ENCODE results near the gene SPATA18.
A peak's percentile ranks its signal among the peaks of the same experiment; 100 is the strongest.

SPATA18 gene, protein sequence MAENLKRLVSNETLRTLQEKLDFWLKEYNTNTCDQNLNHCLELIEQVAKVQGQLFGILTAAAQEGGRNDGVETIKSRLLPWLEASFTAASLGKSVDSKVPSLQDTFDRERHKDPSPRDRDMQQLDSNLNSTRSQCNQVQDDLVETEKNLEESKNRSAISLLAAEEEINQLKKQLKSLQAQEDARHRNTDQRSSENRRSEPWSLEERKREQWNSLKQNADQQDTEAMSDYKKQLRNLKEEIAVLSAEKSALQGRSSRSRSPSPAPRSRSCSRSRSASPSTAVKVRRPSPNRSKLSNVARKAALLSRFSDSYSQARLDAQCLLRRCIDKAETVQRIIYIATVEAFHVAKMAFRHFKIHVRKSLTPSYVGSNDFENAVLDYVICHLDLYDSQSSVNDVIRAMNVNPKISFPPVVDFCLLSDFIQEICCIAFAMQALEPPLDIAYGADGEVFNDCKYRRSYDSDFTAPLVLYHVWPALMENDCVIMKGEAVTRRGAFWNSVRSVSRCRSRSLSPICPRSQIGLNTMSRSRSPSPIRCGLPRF

DNA sequence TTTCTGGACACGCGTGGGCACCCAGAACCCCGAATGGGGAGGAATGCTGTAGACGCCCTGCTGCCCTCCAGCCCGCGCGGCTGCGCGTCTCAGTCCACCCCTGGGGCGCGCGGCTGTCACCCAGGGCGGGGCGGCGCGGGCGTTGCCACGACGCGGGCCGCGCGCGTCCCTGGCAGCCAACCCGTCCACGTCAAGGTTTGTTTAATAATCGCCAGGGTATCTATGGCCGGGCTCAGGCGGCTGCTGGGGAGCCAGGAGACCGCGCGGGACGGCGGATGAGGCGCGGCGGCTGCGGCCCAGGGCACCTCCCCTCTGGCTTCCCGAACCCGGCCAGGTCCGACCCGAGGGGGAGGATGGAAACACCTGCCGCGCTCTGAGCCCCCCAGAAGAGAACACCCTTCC lies at the start of gene SPATA18:
Gene SPATA18, plus strand, starts transcription at position 92 of the 402 bp plus-strand sequence. CDS start 401 bp downstream, outside the sequence.
- peak; percentile 88 for DNase-seq (ENCODE audit: low spot score)

DNA sequence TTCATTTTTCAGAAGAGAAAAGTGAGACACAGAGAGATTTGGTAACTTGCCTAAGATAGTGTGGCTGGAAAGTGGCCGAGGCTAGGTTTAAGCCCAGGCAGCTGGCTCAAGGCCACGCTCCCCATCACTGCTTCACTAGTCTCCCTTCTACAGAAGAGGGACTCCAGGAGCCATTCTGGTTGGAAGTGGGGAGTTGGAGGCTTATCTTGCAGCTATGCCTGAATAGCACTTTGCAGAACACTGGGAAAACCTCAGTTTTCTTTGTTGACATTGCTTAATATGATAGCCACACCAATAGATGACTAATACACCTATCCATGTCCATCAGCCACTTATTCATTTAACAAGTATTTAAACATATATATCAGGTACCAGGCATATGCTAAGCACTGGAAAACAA lies 49.5 kb upstream of the SPATA18 start:
- DNase-seq (ENCODE audit: low spot score) = no peak

DNA sequence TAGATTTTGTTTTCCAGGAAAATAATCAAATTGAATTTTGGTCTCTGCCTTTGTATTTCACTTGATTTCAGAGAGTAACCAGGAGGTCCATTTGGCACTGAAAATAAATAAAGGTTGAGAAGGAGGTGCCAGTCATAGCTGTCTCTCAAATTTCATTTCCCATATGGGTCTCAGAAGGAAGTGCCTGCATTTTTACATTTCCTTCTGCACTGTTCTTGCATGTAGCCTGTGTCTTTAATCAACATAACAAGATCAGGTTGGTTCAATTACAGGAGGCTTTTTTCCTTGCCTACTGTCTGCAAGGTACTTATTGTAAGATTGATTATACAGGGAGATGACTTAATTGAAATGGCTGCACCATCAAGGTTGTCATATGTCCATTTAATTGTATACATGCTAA lies 46.7 kb upstream of the SPATA18 start:
- no peak for DNase-seq (ENCODE audit: low spot score)

DNA sequence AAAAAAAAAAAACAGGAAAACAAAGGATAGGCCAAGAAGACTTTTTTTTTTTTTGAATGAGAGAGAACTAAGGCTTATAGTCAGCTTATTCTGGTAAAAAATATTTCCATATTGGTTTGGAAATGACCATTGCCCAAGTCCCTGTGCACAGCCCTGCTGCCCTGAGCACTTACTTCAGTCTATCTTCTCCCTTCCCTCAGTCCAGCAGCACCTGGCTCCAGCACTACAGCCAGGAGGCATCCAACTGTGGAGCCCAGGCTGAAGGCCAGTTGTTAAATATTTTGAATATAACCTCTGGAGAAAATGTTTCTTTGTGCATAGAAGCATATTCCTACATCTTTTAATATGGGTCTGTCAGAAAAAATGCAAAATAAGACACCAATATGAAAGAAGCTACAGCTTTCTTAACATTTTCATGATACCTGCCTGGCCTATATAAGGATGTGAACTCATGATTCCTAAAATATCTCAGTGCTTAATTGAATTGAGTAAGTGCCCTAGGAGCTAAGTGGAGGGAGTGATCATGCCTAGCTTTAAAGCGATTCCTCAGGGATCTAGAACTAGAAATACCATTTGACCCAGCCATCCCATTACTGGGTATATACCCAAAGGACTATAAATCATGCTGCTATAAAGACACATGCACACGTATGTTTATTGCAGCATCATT lies 45.4 kb upstream of the SPATA18 start:
- DNase-seq (ENCODE audit: low spot score) = no peak

DNA sequence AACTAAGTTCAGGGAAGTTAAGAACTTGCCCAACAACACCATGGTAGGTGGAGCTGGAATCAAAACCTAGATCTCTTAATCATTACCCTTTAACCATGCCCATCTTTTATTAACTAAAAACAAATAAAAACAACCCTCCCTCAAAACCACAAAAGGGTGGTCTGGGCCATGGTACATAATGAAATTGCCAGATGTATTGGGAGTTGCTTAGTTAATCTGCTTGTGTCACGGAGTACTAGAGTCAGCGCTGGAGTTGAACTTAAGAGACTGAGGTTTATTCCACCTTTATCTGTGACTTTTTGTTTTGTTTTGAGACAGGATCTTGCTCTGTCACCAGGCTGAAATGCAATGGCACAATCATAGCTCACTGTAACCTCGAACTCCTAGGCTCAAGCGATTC lies 44.2 kb upstream of the SPATA18 start:
- DNase-seq (ENCODE audit: low spot score) = no peak

DNA sequence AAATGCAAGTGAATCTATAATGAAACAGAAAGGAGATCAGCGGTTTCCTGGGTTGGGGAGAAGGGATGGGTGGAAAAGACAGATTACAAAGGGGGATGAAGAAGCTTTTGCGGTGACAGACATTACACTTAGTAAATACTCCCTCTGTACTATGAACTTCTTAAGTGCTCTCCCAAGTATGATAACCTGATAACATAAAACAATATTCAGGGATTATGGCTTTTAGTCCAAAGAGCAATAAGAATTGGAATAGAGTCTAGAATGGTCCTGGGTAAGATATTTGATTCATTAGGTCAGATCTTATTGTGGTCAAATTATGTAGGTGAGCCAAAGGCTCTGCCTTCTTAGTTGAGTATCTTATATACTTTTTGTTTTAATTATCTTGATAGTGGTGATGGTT lies 40.1 kb upstream of the SPATA18 start:
- no peak for DNase-seq (ENCODE audit: low spot score)

DNA sequence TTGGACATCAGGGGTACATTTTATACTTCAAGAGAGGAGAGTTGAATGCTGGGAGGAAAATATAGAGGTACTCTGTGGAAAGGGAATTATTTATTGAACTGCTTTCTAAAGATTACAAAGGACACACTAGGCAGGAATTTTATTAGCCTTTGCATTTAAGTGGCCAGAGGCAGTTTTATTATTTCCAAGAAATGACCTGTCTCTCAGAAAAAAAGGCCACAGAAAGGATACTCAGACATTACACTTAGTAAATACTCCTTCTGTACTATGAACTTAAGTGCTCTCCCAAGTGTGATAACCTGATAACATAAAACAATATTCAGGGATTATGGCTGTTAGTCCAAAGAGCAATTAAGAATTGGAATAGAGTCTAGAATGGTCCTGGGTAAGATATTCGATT lies 38.5 kb upstream of the SPATA18 start:
- no peak for DNase-seq (ENCODE audit: low spot score)

DNA sequence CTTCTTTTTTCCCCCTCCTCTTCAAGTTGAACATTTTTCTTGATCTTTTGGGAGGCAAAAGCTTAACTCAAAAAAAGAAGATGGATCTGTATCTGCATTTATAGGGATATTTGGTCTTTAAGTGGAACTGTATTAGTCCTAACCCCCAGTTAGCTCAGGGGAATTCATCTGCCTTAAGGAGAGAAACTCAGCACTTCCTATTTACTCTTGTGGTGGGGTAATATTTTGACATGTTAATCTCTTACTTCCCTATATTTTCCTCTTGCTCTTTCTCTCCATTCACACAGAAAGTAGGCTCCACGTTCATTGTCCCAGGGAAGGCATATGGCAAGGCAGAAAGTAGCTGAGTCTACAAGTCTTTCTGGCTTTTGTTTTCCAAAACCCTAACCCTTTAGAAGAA lies 36.2 kb upstream of the SPATA18 start:
- no peak for DNase-seq (ENCODE audit: low spot score)

DNA sequence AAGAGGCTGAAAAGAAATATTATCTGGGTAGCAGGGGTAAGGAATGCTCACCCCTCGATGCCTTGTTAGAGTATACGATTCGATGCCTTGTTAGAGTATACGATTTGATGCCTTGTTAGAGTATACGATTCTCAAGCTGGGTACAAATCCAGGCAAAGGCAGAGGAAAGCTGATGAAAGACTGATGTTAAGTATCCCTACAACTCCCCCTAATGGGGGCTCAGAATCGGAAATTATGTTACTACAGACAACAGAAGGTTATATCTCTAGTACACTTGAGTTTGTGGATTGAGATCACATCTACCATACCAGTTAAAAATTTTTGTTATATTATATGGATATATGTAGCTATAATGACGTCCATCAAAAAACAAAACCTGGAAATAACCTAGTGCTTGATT lies 35.7 kb upstream of the SPATA18 start:
- DNase-seq (ENCODE audit: low spot score) = no peak

DNA sequence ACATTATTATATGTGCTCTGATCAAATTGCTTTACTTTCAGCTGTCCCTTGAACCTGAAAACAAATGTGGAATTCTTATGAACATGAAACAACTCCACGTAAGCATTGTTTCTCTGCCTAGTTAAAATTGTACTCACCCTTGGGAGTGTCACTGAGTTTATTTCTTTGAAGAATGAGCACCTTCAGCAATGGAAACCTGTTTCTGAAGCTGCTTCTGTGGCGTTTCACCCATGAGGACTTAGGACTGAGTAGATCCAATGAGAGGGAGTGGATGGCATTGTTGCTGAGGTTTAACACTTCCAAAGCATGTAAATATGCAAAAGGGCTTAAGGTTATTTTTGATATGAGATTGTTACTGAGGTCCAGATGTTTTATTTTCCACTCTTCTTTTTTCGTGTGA lies 34.1 kb upstream of the SPATA18 start:
- no peak for DNase-seq (ENCODE audit: low spot score)

DNA sequence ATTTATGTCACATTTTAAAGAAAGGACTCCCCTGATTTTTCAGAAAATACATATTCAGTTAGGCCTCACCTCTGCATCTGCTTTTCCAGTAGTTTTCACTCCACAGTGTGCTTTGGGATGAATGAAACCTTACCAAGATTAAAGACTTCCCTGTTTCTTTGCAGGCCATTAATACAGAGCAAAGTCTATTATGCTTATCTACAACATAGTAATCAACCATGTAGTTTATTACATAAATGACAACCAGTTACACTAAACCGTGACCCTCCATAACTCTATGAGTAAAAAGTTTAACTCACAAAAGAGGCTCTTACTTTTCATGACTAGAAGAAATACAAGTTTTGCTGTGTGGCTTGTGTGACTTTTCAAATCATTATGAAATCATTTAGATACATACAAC lies 33.3 kb upstream of the SPATA18 start:
- no peak for DNase-seq (ENCODE audit: low spot score)

DNA sequence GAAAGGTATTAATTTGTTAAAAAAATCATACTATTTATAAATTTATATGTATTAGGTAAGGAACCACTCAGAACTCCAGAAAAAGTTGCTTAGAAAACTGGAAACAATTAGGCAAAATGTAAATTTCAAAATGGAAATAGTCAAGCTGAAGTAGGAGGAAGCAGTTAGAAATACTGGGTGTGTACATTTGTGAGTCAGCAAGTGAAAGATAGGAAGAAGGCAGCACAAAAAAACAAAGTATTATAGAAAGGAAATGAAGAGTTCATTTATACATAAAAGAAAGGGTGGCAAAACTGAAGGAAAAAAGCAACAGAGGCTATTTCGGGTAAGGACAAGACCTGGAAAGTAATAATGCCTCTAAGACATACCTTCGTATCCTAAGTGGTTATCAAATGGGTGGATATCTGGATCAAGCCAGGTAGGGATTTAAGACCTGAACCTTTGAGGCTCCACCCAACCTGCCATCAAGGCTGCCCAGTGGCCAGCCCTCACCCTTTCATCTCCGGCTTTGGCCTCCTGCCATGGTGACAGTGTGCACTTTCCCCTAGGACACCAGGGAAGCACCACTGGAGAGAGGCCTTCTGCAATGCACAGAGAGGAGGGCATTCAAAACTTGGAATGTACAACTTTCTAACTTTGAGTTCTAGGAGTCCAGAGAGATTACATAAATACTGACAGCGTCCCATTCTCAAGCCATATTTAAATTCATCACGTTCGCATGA lies 31.0 kb upstream of the SPATA18 start, which contains the start of gene LRRC66:
Gene LRRC66, minus strand, starts transcription at position 428 of the 722 bp plus-strand sequence. CDS start 2,750 bp downstream, outside the sequence.
- peak; percentile 14 for DNase-seq (ENCODE audit: low spot score)

DNA sequence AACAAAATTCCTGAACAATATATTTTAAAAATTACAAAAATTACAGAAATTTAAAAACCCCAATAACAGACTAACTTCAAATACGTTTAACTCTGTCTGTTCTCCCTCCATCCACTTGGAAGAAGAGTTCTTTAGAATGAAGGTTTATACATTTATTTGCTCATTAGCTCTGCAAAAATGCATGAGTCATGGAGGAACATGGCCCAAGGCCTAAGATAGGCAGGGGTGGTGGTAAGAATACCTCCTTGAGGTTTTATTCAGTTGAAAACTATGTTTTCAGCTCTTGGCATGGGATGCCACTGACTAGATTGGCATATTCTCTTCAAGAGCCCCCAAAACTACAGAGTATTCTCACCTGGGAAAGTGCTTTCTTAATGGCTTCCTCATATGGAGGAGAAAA lies 22.1 kb upstream of the SPATA18 start:
- peak; percentile 60 for DNase-seq (ENCODE audit: low spot score)

DNA sequence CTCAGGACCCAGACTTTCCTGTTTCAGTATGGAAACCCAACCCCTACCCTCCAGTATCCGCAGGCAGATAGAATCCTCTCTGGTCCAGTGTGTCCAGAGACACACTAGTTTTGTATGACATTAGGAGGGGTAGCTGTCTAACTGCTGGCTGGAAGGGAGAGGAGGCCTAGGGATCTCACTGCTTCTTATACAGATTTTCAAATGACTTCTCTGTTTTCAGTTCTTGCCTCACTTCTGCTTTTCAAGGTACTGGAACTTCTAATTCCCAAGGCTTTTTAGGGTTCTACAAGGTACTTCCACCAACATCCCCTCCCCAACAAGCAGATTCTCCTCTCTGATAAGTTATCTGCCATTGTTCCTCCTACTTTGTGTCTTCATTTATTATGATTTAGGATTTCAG lies 19.1 kb upstream of the SPATA18 start:
- DNase-seq (ENCODE audit: low spot score) = no peak

DNA sequence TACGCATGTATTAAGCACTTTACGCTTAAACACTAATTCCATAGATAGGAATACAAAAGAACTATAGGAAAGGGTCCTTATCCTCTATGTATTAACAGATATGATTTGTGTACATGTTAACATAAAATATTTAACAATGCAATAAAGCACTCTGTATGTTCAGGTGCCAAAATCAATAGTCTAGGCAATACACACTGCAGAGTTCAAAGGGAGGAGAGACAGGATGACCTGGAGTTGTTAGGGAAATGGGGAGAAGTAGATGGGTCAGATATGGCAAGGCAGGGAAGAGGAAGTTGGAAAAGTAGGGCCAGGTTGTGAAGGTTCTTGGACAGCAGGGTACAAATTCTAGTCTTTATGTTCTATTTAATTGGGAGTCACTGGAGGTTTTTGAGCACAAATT lies 15.9 kb upstream of the SPATA18 start:
- no peak for DNase-seq (ENCODE audit: low spot score)

DNA sequence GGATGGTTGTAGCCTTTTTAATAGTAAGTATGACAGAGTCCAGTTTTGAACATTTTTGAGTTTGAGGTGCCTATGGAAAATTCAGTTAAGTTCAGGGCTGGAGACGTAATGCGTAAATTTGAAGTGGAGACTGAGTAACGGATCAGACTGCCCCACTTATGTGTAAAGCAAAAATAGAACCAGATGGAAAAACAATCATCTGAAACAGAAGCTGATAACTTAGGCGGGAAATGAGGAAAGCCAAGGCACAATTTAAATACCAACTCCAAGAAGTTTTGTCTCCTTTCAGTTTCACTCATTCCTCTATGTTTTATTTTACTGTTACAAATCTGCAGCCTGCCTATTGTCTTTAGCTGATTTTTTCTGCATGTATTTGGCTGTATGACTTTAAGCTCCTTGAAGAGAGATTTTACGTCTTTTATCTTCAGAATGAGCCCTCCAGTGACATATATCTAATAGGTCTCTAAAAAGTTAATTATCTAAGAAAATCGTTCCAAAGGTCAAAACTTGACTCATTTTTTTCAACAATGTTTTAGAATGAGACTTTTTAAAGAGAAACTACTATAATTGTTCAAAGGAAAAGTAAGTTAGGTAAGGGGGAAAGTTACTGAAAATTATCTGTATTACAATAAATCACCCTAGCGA lies 14.1 kb upstream of the SPATA18 start:
- peak; percentile 16 for DNase-seq (ENCODE audit: low spot score)

DNA sequence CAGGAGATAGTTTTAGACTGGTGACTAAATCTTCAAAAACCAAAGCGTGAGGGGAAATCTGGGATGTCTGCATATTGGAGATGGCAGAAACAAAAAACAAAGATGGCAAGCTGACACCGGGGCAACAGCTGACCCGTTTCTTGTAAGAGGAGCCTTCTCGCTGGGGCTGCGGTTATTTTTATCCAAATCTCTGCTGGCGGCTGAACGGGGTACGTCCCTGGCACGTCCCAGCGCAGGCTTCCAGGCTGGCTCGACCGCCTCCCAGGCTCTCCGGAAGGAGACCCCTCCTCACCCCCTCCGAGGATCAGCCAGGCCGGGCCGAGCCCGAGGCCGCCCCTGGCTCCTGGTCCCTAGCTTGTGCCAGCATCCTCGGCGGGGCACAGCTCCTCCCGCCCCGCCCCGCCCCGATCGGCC lies 13.4 kb upstream of the SPATA18 start:
- DNase-seq (ENCODE audit: low spot score) = peak; percentile 74

DNA sequence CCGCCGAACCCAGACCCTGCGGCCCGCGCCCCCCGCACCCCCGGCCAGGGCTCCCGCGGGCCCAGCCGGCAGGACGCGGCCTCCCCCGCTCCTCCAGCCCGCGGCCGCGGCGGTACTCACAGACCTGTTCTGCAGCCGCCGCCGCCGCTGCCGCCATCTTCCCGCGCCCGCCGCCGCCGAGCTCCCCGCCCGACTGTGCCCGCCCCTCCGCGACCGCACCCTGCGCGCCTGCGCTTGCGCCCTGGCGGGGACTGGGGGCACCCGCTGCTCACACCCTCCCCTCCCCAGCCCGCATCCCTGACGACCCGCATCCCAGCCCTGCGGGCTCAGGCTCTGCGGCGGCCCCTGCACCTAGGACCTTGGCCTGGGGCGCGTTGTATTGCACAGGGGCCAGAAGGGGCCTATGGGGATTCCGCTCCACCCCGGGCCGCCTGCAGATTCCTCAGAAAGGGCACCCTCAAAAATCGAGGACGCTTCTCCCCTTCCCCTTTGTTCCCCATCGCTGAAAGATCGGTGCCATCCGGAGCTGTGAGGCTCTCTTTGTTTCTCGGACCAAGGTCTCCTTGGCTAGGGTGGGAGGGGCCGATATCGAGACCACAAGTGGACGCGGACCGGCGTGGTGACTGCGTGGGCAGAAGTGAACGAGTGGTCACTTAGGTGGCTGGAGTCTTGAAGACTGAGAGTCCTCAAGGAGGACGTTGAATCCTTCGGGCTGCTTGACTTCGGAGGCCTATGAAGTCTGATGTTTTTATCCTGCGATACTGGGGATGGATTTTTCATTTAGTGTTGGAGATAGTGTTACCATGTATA lies 12.8 kb upstream of the SPATA18 start, which contains the start of gene SGCB:
Gene SGCB, minus strand, starts transcription at position 197 of the 810 bp plus-strand sequence. Its CDS starts 40 bp downstream, at position 157.
- DNase-seq (ENCODE audit: low spot score) = peak; percentile 96

DNA sequence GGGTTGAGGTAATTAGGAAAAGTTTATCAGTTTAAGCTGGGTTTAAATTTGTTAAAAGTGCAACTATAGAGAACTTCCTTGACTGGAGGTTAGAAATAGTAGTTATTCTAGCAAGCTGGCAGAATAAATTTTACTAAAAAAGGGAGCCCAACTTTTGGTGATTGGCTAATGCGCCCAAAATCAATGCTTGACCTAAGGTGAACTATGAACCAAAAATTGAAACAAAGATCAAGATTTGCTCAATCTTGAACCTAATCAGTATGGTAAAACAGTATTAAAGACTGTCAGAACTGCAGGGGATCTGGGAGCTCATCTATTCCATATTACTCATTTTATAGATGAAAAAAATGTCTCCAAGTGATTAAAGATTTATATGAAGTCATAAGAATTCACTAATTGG lies 6.1 kb upstream of the SPATA18 start:
- no peak for DNase-seq (ENCODE audit: low spot score)

DNA sequence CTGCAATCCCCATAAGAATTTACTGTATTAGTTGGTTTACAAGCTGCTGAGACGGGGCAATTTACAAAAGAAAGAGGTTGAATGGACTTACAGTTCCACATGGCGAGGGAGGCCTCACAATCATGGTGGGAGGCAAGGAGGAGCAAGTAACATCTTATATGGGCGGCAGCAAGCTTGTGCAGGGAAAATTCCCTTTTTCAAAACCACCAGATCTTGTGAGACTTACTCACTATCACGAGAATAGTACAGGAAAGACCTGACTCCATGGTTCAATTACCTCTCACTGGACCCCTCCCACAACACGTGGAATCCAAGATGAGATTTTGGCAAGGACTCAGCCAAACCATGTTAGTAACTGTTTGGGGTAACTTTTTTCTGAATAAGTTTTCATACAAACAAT lies 1.8 kb upstream of the SPATA18 start:
- no peak for DNase-seq (ENCODE audit: low spot score)

All from GM03348 (cell line).